Brain microvascular endothelial cell (primary cell): Measurements from ENCODE around the gene TCIRG1.
A peak's percentile ranks its signal among the peaks of the same experiment; 100 is the strongest.

Experiments
- DNase-seq: peaks from one replicate; pipeline ENCODE4 v3.0.0-alpha.2; 2020
- H3K27ac ChIP-seq: fragments of 250-450 bp; sonication (Bioruptor Pico); 2 replicates; pipeline ENCODE4 v1.5.1; 2020; ENCODE audit warnings: mild to moderate bottlenecking, moderate library complexity
- H3K27me3 ChIP-seq: fragments of 250-450 bp; sonication (Bioruptor Pico); replicated peaks from 2 replicates; pipeline ENCODE4 v1.5.1; 2020; ENCODE audit warnings: mild to moderate bottlenecking
- H3K36me3 ChIP-seq: fragments of 250-450 bp; sonication (Bioruptor Pico); replicated peaks from 2 replicates; pipeline ENCODE4 v1.5.1; 2020; ENCODE audit warnings: mild to moderate bottlenecking
- H3K4me3 ChIP-seq: 2 replicates; pipeline ENCODE4 v1.5.1; 2011; ENCODE audit warnings: low read depth, mild to moderate bottlenecking, control low read depth, low read length, moderate library complexity
- in situ Hi-C: cut with HindIII; loops from 2 replicates; pipeline ENCODE4 v1.10.0; 2017; ENCODE audit warnings: low sequenced_read_pairs, low pct_ligation_motif_present
- TF ChIP-seq, protein P1 (sequence below): IDR thresholded peaks from 2 replicates; pipeline ENCODE4 v1.5.1; 2011; ENCODE audit warnings: low read depth, mild to moderate bottlenecking, moderate library complexity, low read length, control low read depth, inconsistent platforms; ENCODE audit errors: missing control alignments

TCIRG1 gene

DNA sequence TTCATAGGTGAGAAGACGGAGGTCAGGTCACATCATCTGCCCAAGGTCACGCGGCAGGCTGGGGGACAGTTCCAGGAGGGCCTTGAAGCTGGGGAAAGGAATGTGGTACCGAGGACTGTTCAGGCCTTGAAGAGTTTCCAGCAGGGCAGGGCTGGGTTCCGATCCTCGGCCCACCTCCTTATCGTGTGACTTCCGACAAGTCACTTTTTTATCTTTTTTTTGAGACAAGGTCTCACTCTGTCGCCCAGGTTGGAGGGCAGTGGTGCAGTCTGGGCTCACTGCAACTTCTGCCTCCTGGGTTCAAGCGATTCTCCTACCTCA lies 7.7 kb upstream of the TCIRG1 start:
- no peak for DNase-seq
- TF ChIP-seq, protein P1, sequence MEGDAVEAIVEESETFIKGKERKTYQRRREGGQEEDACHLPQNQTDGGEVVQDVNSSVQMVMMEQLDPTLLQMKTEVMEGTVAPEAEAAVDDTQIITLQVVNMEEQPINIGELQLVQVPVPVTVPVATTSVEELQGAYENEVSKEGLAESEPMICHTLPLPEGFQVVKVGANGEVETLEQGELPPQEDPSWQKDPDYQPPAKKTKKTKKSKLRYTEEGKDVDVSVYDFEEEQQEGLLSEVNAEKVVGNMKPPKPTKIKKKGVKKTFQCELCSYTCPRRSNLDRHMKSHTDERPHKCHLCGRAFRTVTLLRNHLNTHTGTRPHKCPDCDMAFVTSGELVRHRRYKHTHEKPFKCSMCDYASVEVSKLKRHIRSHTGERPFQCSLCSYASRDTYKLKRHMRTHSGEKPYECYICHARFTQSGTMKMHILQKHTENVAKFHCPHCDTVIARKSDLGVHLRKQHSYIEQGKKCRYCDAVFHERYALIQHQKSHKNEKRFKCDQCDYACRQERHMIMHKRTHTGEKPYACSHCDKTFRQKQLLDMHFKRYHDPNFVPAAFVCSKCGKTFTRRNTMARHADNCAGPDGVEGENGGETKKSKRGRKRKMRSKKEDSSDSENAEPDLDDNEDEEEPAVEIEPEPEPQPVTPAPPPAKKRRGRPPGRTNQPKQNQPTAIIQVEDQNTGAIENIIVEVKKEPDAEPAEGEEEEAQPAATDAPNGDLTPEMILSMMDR: no peak
- peak overlapping the region; percentile 93 for H3K4me3 ChIP-seq
- in situ Hi-C loops: no loop called here
- H3K36me3 ChIP-seq: peaks cover 14% of the 10 kb centered on the region
- H3K27me3 ChIP-seq: no peaks in the 10 kb centered on the region
- H3K27ac ChIP-seq: peak overlapping the region; percentile 61

DNA sequence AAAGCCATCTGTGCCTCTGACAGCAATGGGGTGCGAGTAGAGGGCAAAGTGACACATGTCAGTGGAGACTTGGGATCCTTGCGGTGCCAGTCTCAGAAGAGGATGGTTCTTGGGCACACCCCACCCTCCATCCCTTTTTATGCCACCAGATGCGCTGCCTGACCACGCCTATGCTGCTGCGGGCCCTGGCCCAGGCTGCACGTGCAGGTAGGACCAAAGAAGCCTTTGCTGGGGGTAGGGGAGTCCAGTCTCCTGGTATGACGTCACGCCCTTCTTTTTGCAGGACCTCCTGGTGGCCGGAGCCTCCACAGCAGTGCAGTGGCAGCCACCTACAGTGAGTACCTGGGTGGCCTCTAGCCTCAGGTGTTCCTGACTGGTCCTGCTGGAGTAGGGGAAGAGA lies 6.8 kb upstream of the TCIRG1 start:
- in situ Hi-C loops: no loop called here
- TF ChIP-seq, protein P1: no peak
- Histone ChIP-seq H3K27me3 (no peaks in the 10 kb centered on the region), H3K4me3 (no peak overlapping the region), H3K36me3 (peaks cover 14% of the 10 kb centered on the region), H3K27ac (no peak overlapping the region)
- DNase-seq: no peak

DNA sequence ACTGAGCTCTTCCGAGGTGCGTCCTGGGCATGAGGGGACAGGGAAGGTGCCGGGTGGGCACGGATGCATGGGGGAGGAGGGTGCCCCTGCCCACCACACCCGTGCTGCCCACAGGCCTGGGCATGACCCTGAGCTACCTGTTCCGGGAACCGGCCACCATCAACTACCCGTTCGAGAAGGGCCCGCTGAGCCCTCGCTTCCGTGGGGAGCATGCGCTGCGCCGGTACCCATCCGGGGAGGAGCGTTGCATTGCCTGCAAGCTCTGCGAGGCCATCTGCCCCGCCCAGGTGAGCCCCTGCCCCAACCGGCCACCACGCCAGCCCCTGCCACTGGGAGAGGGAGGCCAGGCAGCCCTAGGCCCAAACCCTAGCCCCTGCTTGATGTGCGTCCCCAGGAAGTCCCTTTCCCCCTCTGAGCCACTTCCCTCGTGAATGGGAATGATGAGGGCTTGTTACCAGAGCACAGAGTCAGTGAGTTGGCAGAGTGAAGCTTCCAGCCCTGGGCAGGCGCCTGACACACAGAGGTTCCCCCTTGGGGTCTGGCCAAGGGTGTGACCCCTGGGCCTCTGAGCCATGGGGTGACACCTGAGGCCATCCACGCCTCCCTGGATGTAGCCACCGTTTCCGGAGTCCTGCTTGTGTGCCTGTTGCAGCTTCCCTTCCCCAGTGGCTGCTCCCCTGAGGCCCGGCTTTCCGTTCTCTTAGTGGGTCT lies 5.7 kb upstream of the TCIRG1 start:
- no peak for DNase-seq
- Histone ChIP-seq H3K4me3 (no peak overlapping the region), H3K27me3 (no peaks in the 10 kb centered on the region), H3K36me3 (peaks cover 14% of the 10 kb centered on the region), H3K27ac (no peak overlapping the region)
- TF ChIP-seq, protein P1: no peak
- in situ Hi-C loops: no loop called here

DNA sequence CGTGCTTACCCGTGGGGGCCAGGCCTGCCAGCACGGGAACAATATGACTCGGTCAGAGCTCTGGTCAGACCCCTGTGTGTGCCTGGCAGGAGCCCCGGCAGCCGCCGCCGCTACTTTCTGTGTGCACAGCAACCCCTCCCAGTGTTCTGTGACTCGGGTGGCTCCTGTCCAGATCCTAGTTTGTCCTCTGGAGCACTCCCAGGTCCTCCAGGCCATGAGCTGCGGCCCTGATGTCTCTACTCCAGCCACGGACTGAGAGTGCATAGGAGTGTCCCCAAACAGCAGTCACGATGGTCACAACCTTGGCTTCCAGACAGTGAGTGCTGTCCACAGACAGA lies 5.1 kb upstream of the TCIRG1 start:
- DNase-seq: no peak
- TF ChIP-seq, protein P1: no peak
- Histone ChIP-seq H3K4me3 (no peak overlapping the region), H3K27ac (no peak overlapping the region), H3K36me3 (peaks cover 14% of the 10 kb centered on the region), H3K27me3 (no peaks in the 10 kb centered on the region)
- in situ Hi-C loops: no loop called here

DNA sequence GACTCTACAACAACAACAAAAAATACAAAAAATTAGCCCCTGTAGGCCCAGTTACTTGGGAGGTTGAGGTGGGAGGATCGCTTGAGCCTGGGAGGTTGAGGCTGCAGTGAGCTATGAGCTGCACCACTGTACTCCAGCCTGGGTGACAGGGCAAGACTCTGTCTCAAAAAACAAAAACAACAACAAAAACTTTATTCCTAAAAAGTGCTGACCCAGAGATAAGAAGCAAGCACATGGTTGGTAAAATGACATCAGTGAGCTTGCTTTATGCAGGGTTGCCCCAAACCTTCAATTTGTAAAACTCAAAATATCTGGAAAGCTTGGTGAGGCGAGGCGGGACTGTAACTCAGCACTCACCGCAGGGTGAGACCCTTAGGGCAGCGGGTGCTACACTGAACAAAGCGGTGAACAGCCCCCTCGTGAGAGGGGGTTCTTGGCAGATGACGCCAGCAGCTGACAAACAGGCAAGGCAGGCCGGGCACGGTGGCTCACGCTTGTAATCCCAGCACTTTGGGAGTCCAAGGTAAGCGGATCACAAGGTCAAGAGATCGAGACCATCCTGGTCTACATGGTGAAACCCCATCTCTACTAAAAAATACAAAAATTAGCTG lies 3.5 kb upstream of the TCIRG1 start:
- in situ Hi-C loops: no loop called here
- Histone ChIP-seq H3K27me3 (no peaks in the 10 kb centered on the region), H3K36me3 (peaks cover 14% of the 10 kb centered on the region), H3K4me3 (no peak overlapping the region), H3K27ac (no peak overlapping the region)
- TF ChIP-seq, protein P1: no peak
- DNase-seq: no peak
